ENCODE data around the gene TP53I11.

DNA sequence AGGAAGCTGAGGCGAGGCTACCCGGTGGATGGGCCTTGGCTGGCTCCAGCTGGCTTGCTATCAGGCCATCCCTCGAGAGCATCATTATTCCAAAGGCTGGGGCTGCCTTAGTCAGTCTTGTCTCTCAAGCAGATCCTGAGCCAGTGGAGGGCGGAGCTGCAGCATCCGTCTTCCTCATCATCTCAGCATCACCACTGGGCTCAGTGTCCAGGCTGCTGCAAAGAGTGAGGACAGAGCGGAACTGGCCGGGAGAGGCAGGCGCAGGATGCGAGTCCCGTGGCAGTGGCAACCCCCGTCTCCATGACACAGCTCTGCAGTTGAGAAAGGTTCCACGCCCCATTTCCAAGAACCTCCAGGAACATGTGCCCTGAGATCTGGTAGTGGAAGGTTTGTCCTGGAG, 4.4 kb downstream of the TP53I11 start:
- TF ChIP-seq, protein P1, sequence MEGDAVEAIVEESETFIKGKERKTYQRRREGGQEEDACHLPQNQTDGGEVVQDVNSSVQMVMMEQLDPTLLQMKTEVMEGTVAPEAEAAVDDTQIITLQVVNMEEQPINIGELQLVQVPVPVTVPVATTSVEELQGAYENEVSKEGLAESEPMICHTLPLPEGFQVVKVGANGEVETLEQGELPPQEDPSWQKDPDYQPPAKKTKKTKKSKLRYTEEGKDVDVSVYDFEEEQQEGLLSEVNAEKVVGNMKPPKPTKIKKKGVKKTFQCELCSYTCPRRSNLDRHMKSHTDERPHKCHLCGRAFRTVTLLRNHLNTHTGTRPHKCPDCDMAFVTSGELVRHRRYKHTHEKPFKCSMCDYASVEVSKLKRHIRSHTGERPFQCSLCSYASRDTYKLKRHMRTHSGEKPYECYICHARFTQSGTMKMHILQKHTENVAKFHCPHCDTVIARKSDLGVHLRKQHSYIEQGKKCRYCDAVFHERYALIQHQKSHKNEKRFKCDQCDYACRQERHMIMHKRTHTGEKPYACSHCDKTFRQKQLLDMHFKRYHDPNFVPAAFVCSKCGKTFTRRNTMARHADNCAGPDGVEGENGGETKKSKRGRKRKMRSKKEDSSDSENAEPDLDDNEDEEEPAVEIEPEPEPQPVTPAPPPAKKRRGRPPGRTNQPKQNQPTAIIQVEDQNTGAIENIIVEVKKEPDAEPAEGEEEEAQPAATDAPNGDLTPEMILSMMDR (IDR thresholded peaks at IDR 0.05 in 4 of 5, conservative IDR thresholded peaks at IDR 0.05 in 1 of 5) = no peak
- TF ChIP-seq POLR2A (IDR thresholded peaks at IDR 0.05) = peak in 1 of 2 donors; percentile 27

All from gastrocnemius medialis (tissue), 4 donors.